HG03066 (cell line): Measurements from ENCODE around the gene RTL10.
"Not testable (repeated sequence)": the region's sequence is repeated elsewhere in the genome, so short reads cannot be mapped to it uniquely, and the experiment has no call there.

Experiments used
- ATAC-seq: cut with Tn5 transposase; IDR thresholded peaks from one replicate; pipeline ENCODE4 v1.9.1; 2021; ENCODE audit warnings: low read depth; ENCODE audit not compliant: unreplicated experiment

Gene RTL10

GRCh38 chr22:19846620-19847344, 7.9 kb downstream of the RTL10 start:
- no peak for ATAC-seq

- no peak for ATAC-seq
Observed at GRCh38 chr22:19845054-19845722, 9.5 kb downstream of the RTL10 start.

GRCh38 chr22:19844377-19845053, 10.2 kb downstream of the RTL10 start:
- no peak for ATAC-seq

DNA sequence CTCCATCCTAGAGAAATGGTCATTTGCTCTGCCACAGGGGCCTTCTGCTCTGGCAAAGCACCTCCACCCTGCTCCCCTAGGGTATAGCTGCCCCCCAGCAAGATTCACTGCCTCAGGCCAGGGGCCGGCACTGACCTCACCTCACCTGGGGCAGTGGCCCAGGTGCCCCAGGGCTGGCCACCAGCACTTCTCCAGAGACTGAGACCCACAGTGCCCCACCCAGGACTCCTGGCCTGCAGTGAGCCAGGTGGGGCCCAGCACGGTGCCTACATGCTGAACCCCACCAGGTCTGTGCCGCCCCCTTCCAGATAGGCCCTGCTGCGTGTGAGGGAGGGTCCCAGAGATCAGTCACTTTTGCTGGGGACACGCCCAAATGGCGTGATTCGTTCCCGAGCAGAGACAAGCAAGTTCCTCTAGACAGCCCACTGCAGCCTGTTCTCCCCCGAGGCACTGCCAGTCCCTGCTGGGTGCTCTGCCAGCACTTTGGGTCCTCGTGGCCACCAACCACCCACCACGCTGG, 10.8 kb downstream of the RTL10 start:
- no peak for ATAC-seq

DNA sequence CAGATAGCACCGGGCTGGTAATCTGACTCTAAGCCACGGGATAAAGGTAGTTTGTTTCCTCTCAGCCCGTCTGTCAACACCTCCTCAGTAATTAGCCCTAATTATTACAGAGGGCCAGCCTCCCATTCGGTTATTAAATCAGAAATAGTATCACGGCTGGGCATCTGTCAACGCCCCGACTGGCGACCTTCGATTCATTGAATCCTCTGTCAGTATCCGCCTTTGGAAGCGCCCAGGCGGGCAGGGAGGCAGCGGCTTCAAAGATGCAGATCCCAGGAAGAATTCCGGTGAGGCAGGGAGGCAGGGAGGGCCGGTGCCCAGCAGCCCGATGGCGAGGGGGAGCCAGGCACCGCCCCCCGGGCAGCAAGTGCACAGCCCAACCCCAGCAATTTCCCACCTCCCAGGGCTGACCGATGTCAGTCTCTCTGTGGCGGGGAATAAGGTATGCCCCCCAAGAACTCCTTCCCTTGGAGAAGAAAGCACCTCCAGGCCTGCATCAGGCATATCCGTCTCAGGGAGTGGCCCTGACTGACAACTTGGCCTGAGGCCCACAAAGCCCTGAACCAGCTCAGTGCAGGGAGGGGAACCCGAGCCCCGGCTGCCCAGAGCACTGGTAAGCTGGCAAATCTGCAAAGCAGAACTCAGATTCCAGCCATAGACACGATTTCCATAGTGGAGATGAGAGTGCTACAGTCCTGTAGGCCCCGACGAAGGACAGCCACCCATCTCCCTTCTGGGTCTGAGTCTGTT, 11.4 kb downstream of the RTL10 start:
- no peak for ATAC-seq

DNA sequence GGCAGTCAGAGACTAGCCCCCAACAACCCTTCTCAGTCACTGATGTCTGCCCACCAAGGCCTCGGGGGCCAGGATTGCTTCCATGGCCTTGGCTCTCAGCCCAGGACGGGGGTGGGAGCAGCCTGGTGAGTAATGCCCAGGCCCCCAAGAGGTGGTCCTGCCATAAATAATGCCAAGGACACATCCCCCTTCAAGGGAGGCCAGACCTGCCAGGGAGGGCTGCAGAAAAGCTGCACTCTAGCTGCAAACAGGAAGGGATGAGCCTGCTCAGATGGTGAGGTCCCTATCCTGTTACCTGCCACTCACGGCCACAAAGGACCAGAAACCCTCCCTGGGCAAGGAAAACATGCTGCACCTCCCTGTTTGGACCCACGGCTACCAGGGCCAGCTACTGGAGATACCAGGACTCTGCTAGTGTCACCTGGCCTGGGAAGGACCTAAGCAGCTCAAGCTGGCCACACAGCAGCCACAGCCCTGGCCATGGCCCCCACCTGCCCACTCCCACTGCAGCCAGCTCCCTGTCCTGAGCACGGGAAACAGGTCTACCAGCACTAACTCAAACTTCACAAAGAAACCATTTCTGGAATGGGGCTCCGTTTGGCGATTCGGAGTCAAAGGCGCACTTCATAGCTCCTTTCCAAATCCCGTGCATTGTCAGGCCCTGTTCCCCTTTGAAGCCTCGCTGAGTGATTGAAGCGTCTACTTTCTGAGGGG, 12.1 kb downstream of the RTL10 start:
- no peak for ATAC-seq

DNA sequence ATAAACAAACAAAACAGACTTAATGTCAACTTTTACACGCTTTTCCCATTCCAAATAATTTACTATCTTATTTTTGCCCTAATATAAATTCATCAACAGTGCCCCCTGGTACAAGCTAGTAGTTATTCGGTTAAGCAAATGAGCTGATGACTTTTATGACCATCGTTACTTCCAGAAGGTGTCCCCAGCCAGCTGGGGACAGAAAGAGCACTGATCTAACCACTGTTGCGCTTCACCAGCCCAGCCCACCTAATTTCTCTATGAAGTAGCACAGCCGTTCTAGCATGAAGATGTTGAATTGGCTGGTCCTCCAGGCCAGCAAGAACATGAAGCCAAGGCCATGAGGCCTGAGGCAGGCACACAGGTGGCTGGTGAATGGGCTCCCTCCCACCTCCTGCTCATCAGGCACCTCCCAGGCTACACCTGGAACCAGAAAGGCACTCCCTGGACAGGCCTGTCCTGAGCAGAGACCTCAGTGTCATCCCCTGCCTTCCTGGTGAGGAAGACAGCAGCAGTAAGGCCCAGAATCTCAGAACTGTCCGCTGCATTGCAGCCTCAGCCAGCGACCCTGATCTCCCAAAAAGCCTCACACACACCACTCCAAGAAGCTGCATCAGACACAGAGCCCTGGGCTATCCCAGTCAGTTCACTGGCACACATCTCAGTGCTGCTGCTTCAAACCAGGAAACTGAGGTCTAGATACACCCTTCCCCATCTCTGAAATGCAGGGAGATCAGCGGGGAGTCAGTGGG, 12.9 kb downstream of the RTL10 start:
- no peak for ATAC-seq

GRCh38 chr22:19840955-19841640, 13.6 kb downstream of the RTL10 start:
- no peak for ATAC-seq

DNA sequence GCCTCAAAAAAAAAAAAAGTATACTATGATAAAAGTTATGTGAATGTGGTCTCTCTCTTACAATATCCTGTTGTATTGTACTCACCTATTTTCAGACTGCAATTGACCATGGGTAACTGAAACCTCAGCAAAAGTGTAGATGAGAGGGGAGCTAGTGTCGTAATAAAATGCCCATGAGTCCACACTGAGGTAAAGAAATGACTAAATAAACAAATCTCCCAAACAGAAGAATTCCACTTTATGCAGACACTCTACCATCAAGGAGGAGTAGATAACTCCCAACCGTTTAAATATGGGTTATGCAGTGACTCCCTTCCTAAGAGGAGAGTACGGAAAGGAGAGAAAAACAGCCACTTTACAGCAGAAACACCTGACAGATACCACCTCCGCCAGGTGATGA, 14.6 kb downstream of the RTL10 start:
- ATAC-seq, result no peak

DNA sequence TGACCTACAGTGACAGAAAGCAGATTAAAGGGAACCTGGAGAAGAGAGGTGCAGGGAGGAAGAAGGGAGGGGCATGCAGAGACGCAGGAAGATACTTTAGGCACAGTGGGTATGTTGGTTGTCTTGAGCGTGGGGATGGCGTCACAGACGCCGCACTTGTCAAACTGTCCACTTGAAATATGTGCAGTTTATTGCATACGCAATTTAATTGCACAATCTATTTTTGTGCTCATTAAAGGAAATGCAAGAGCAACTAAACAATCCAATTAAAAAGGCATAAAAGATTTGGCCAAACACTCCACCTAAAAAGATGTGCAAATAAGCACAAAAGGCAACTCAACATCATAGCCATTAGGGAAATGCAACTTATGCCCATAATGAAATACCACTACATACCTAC, 16.8 kb downstream of the RTL10 start:
- no peak for ATAC-seq

GRCh38 chr22:19836512-19836911, 18.2 kb downstream of the RTL10 start:
- ATAC-seq, result no peak

DNA sequence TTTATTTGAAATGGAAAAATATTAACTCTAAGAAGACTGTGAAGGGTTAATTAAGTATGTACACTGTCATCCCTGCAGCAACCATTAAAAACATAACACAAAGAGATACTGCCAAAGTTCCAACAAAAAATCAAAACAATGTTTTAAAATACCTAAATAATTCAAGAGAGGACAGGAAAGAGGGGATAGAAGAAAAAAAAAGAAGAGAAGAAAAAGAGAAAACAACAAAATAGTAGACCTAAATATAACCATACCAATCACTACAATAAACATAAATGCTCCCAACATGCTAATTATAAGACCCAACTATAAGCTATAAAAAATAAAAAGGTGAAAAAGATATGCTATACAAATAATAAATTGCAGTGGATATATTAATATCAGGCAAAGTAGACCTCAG, 20.1 kb downstream of the RTL10 start:
- ATAC-seq, result no peak

DNA sequence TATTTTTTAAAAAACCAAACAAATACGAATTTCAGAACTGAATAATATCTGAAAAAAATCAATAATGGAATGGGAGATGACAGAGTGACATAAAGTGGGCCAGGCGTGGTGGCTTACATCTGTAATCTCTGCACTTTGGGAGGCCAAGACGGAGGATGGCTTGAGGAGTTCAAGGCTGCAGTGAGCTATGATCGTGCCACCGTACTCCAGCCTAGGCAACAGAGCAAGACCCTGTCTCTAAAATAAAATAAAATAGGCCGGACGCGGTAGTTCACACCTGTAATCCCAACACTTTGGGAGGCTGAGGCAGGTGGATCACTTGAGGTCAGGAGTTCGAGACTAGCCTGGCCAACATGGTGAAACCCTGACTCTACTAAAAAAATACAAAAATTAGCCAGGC, 21.3 kb downstream of the RTL10 start:
- ATAC-seq, result not testable (repeated sequence)

GRCh38 chr22:19832476-19833108, 22.1 kb downstream of the RTL10 start:
- no peak for ATAC-seq

DNA sequence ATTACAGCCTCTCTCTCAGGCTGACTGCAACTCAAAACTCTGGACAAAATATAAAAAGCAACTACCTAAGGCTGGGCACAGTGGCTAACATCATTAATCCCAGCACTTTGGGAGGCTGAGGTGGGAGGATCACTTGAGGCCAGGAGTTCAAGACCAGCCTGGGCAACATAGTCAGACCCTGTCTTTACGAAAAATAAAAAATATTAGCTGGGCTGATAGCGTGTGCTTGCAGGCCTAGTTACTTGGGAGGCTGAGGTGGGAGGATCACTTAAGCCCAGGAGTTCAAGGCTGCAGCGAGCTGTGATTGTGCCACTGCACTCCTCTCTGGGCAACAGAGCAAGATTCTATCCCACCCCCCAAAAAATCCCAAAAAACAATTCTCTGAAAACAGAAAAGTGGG, 22.7 kb downstream of the RTL10 start:
- ATAC-seq, result not testable (repeated sequence)

GRCh38 chr22:19831016-19831415, 23.7 kb downstream of the RTL10 start:
- ATAC-seq, result no peak

DNA sequence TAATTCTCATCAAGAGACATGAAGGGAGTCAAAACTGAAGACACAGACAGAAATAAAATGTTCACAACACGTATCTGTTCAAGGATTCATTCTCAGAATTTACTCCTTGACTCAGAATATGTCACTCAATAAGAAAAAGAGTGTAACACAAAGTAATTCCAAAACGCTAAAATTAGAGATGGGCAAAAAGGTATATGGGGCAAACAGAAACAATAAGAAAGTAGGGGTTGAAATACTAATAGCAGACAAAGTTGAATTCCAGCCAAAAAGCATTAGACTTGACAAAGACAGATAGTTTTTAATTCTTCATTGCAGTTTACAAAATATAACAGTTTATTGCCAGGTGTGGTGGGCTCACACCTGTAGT, 26.7 kb downstream of the RTL10 start:
- ATAC-seq, result no peak

GRCh38 chr22:19827341-19828034, 27.2 kb downstream of the RTL10 start:
- ATAC-seq, result no peak
